ENCODE data around the gene ZNF587. TPM values are rescaled to one million over a fixed set of nuclear protein-coding genes. Genes with fewer than 3 reads are reported as not detected.
A peak's percentile ranks its signal among the peaks of the same experiment; 100 is the strongest.
"Not testable (repeated sequence)": the region's sequence is repeated elsewhere in the genome, so short reads cannot be mapped to it uniquely, and the experiment has no call there.

The ZNF587 gene
- total RNA-seq, 4 donors from 2014 or later = 13.2 to 27.5 (median 16.3) TPM

GRCh38 chr19:57818378-57818777 is 31.3 kb upstream of the ZNF587 start:
- TF ChIP-seq, protein P1, sequence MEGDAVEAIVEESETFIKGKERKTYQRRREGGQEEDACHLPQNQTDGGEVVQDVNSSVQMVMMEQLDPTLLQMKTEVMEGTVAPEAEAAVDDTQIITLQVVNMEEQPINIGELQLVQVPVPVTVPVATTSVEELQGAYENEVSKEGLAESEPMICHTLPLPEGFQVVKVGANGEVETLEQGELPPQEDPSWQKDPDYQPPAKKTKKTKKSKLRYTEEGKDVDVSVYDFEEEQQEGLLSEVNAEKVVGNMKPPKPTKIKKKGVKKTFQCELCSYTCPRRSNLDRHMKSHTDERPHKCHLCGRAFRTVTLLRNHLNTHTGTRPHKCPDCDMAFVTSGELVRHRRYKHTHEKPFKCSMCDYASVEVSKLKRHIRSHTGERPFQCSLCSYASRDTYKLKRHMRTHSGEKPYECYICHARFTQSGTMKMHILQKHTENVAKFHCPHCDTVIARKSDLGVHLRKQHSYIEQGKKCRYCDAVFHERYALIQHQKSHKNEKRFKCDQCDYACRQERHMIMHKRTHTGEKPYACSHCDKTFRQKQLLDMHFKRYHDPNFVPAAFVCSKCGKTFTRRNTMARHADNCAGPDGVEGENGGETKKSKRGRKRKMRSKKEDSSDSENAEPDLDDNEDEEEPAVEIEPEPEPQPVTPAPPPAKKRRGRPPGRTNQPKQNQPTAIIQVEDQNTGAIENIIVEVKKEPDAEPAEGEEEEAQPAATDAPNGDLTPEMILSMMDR (IDR thresholded peaks at IDR 0.05) = no peak
- TF ChIP-seq POLR2A (IDR thresholded peaks at IDR 0.05) = no peak
- intact Hi-C loops (cut with DNase I) = no loop called here
- Histone ChIP-seq H3K4me1 (peaks cover 15 to 59% (median 27%) of the 10 kb centered on the region in 3 donors), H3K27ac (no peak overlapping the region), H3K9me3 (no peaks in the 10 kb centered on the region), H3K36me3 (peaks cover 0 to 9% (median 0%) of the 10 kb centered on the region in 3 donors), H3K4me3 (no peak overlapping the region), H3K27me3 (no peaks in the 10 kb centered on the region)
- no peak for DNase-seq
- 88 to 93% methylated on average over 3 to 5 of the region's 7 CpGs for WGBS, 2 donors

- Histone ChIP-seq H3K4me3 (peak overlapping the region; percentile 70 to 97 (median 86)), H3K27me3 (no peaks in the 10 kb centered on the region), H3K27ac (peak overlapping the region; percentile 79 to 91 (median 88)), H3K36me3 (peaks cover 0 to 17% (median 0%) of the 10 kb centered on the region in 3 donors), H3K4me1 (peaks cover 9 to 58% (median 19%) of the 10 kb centered on the region in 3 donors), H3K9me3 (no peaks in the 10 kb centered on the region)
- TF ChIP-seq, protein P1 (IDR thresholded peaks at IDR 0.05) = no peak
- TF ChIP-seq POLR2A (IDR thresholded peaks at IDR 0.05) = peak in 1 of 4 donors; percentile 54
- 2 to 3% methylated on average over 6 to 18 of the region's 44 CpGs for WGBS, 2 donors
- DNase-seq = peak; percentile 47
- intact Hi-C loops (cut with DNase I) = no loop called here
These were observed 30.0 kb upstream of the ZNF587 start for GRCh38 chr19:57819475-57820148.

GRCh38 chr19:57820599-57820998 is 29.1 kb upstream of the ZNF587 start:
- TF ChIP-seq POLR2A (IDR thresholded peaks at IDR 0.05) = no peak
- TF ChIP-seq, protein P1 (IDR thresholded peaks at IDR 0.05) = no peak
- peaks cover 0 to 17% (median 0%) of the 10 kb centered on the region in 3 donors for H3K36me3 ChIP-seq
- intact Hi-C loops (cut with DNase I) = no loop called here
- no peak for DNase-seq
- H3K4me3 ChIP-seq = peak overlapping the region; percentile 70 to 97 (median 86)
- H3K4me1 ChIP-seq = peaks cover 5 to 50% (median 13%) of the 10 kb centered on the region in 3 donors
- 61 to 75% methylated on average over 6 of the region's 6 CpGs for WGBS, 2 donors
- H3K9me3 ChIP-seq = no peaks in the 10 kb centered on the region
- no peaks in the 10 kb centered on the region for H3K27me3 ChIP-seq
- peak overlapping the region in 3 of 4 donors; percentile 79 to 91 (median 90) for H3K27ac ChIP-seq

GRCh38 chr19:57821095-57821494 is 28.6 kb upstream of the ZNF587 start:
- H3K9me3 ChIP-seq; H3K27me3 ChIP-seq; intact Hi-C loops (cut with DNase I); DNase-seq; H3K27ac ChIP-seq: not testable (repeated sequence)
- peaks cover 5 to 49% (median 13%) of the 10 kb centered on the region in 3 donors for H3K4me1 ChIP-seq
- H3K4me3 ChIP-seq = peak overlapping the region in 2 of 4 donors; percentile 75 to 97
- peaks cover 0 to 18% (median 0%) of the 10 kb centered on the region in 3 donors for H3K36me3 ChIP-seq
- WGBS, 2 donors = 60 to 67% methylated on average over 1 of the region's 3 CpGs

GRCh38 chr19:57821501-57821900 is 28.2 kb upstream of the ZNF587 start:
- Histone ChIP-seq H3K36me3 (peaks cover 0 to 22% (median 0%) of the 10 kb centered on the region in 3 donors), H3K4me1 (peaks cover 5 to 49% (median 13%) of the 10 kb centered on the region in 3 donors)
- 96 to 97% methylated on average over 2 of the region's 3 CpGs for WGBS, 2 donors
- H3K27ac ChIP-seq; H3K27me3 ChIP-seq; H3K4me3 ChIP-seq; DNase-seq; H3K9me3 ChIP-seq; intact Hi-C loops (cut with DNase I): not testable (repeated sequence)

DNA sequence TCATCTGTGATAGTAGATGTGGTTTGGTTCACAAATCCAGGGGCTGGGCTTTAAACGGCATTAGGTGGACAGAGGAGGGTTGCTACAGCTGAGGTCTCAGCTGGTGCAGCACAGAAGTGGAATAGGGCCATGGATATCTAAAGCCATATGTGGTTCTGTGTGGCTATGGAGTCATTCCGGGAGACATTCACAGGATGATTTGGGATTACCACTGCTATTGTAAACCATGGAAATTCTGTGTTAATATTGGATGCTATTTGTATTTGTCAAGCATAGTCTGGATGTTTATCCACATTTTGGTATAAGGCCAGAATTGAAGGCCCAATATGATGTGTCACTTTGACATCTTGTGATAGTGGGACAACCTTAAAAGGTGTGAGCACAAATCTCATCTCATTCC is 26.5 kb upstream of the ZNF587 start:
- intact Hi-C loops (cut with DNase I); H3K4me3 ChIP-seq; DNase-seq; H3K27me3 ChIP-seq; H3K9me3 ChIP-seq: not testable (repeated sequence)
- Histone ChIP-seq H3K27ac (peak overlapping the region in 1 of 4 donors; percentile 5), H3K36me3 (peaks cover 0 to 30% (median 0%) of the 10 kb centered on the region in 3 donors), H3K4me1 (peaks cover 5 to 49% (median 13%) of the 10 kb centered on the region in 3 donors)
- WGBS, 2 donors = 54 to 55% methylated on average over 2 of the region's 2 CpGs

GRCh38 chr19:57823608-57824007 is 26.1 kb upstream of the ZNF587 start:
- H3K36me3 ChIP-seq = peaks cover 0 to 33% (median 0%) of the 10 kb centered on the region in 3 donors
- H3K9me3 ChIP-seq; H3K4me3 ChIP-seq; H3K27me3 ChIP-seq; DNase-seq; intact Hi-C loops (cut with DNase I): not testable (repeated sequence)
- peaks cover 5 to 47% (median 13%) of the 10 kb centered on the region in 3 donors for H3K4me1 ChIP-seq
- 60 to 76% methylated on average over 1 to 4 of the region's 4 CpGs for WGBS, 2 donors
- peak overlapping the region in 1 of 4 donors; percentile 5 for H3K27ac ChIP-seq

All from esophagus squamous epithelium (tissue), 5 donors.